CD4-positive, CD25-positive, alpha-beta regulatory T cell (primary cell): Measurements from ENCODE around the gene PICALM. TPM values are rescaled to one million over a fixed set of nuclear protein-coding genes. Genes with fewer than 3 reads are reported as not detected.

Experiments
- ATAC-seq, 2 donors: fragments of 150-1000 bp; cut with Tn5 transposase; one replicate each; pipeline ENCODE4 v1.10.0; 2021; ENCODE audit warnings: low read depth in 2 of 2, moderate number of reproducible peaks in 2 of 2, moderate library complexity in 1 of 2
- DNase-seq, 3 donors: peaks; one replicate each; pipeline versions ENCODE4 v3.0.0 to v3.0.0-alpha.2; 2012 to 2022; ENCODE audit warnings: mixed read lengths in 1 of 3
- H3K27ac ChIP-seq: one replicate; pipeline ENCODE4 v1.7.0; 2013; ENCODE audit warnings: mild to moderate bottlenecking, low read length; ENCODE audit not compliant: insufficient read depth, poor library complexity, severe bottlenecking
- H3K27me3 ChIP-seq: one replicate; pipeline ENCODE4 v1.7.0; 2013; ENCODE audit warnings: low read length; ENCODE audit not compliant: control insufficient read depth, insufficient read depth
- H3K36me3 ChIP-seq: one replicate; pipeline ENCODE4 v1.7.0; 2013; ENCODE audit warnings: mild to moderate bottlenecking, low read length, moderate library complexity; ENCODE audit not compliant: control insufficient read depth, insufficient read depth
- H3K4me1 ChIP-seq: 2 replicates; pipeline ENCODE4 v1.7.0; 2013; ENCODE audit warnings: mild to moderate bottlenecking, low read length; ENCODE audit not compliant: insufficient read depth, control insufficient read depth, poor library complexity, severe bottlenecking
- H3K4me3 ChIP-seq: one replicate; pipeline ENCODE4 v1.7.0; 2013; ENCODE audit warnings: low read depth, mild to moderate bottlenecking, low read length, moderate library complexity
- H3K9me3 ChIP-seq, 2 experiments: 1 replicate in 1 of 2; 2 replicates in 1 of 2; pipeline ENCODE4 v1.7.0; 2013; ENCODE audit warnings: low read length in 2 of 2, mild to moderate bottlenecking in 1 of 2, moderate library complexity in 1 of 2; ENCODE audit not compliant: control insufficient read depth in 2 of 2
- H3K27ac Mint-ChIP-seq, 3 donors: one replicate each; pipeline ENCODE4 v1.8.0; 2020 to 2022; ENCODE audit warnings: mild to moderate bottlenecking in 3 of 3, mixed read lengths in 3 of 3, moderate library complexity in 2 of 3
- H3K27me3 Mint-ChIP-seq: one replicate; pipeline ENCODE4 v1.8.0; 2022; ENCODE audit warnings: mild to moderate bottlenecking, mixed read lengths
- H3K36me3 Mint-ChIP-seq: one replicate; pipeline ENCODE4 v1.8.0; 2020; ENCODE audit warnings: mixed read lengths
- H3K4me1 Mint-ChIP-seq, 4 donors: one replicate each; pipeline ENCODE4 v1.8.0; 2020 to 2022; ENCODE audit warnings: mixed read lengths in 4 of 4, mild to moderate bottlenecking in 1 of 4
- H3K4me3 Mint-ChIP-seq, 4 donors: one replicate each; pipeline ENCODE4 v1.8.0; 2020 to 2022; ENCODE audit warnings: mild to moderate bottlenecking in 4 of 4, mixed read lengths in 4 of 4, moderate library complexity in 3 of 4
- H3K9me3 Mint-ChIP-seq, 7 donors: one replicate each; pipeline ENCODE4 v1.8.0; 2020 to 2022; ENCODE audit warnings: mixed read lengths in 7 of 7, mild to moderate bottlenecking in 3 of 7, moderate library complexity in 2 of 7
- polyA plus RNA-seq, 4 donors: library from polyadenylated mRNA; unstranded; fragments of 300-500 nt; fragmentation: Illumina TruSeq; gene quantifications; one replicate each; pipeline ENCODE4 v1.2.3, GENCODE V29; 2021
- total RNA-seq: library from RNA; stranded (reverse); gene quantifications from one replicate; pipeline ENCODE4 v1.2.3, GENCODE V29; 2022

Gene PICALM
- total and polyA plus RNA-seq, 5 donors from 2014 or later, result 19.9 to 194 (median 23.8) TPM

GRCh38 chr11:85946221-85946620 lies 122.7 kb downstream of the PICALM start:
- no peaks in the 10 kb centered on the region for H3K4me1 ChIP-seq
- peaks cover 0 to 7% (median 0%) of the 10 kb centered on the region in 4 donors for H3K4me1 Mint-ChIP-seq
- peaks cover 7 to 8% of the 10 kb centered on the region in 2 experiments for H3K9me3 ChIP-seq
- H3K36me3 Mint-ChIP-seq, result peaks cover 8% of the 10 kb centered on the region
- peaks cover under 1 to 9% (median 2%) of the 10 kb centered on the region in 7 donors for H3K9me3 Mint-ChIP-seq
- H3K27me3 Mint-ChIP-seq, result no peaks in the 10 kb centered on the region
- DNase-seq (no peak), ATAC-seq (no peak)
- H3K4me3 ChIP-seq, result no peak overlapping the region
- no peaks in the 10 kb centered on the region for H3K36me3 ChIP-seq
- H3K27me3 ChIP-seq, result no peaks in the 10 kb centered on the region
- no peak overlapping the region for H3K4me3 Mint-ChIP-seq
- H3K27ac ChIP-seq, result no peak overlapping the region
- peak overlapping the region in 1 of 3 donors; percentile 9 for H3K27ac Mint-ChIP-seq

- peaks cover 0 to 7% (median 0%) of the 10 kb centered on the region in 4 donors for H3K4me1 Mint-ChIP-seq
- peaks cover 8% of the 10 kb centered on the region for H3K36me3 Mint-ChIP-seq
- Histone ChIP-seq H3K9me3 (peaks cover 7 to 8% of the 10 kb centered on the region in 2 experiments), H3K36me3 (no peaks in the 10 kb centered on the region), H3K4me1 (no peaks in the 10 kb centered on the region), H3K4me3 (no peak overlapping the region), H3K27ac (no peak overlapping the region), H3K27me3 (no peaks in the 10 kb centered on the region)
- ATAC-seq (no peak), DNase-seq (peak in 1 of 3 donors; percentile 38)
- peaks cover 0 to 9% (median 2%) of the 10 kb centered on the region in 7 donors for H3K9me3 Mint-ChIP-seq
- peak overlapping the region in 1 of 4 donors; percentile 16 for H3K4me3 Mint-ChIP-seq
- H3K27me3 Mint-ChIP-seq, result no peaks in the 10 kb centered on the region
- peak overlapping the region in 1 of 3 donors; percentile 9 for H3K27ac Mint-ChIP-seq
Measured at GRCh38 chr11:85945788-85946187, 123.1 kb downstream of the PICALM start.

- H3K36me3 Mint-ChIP-seq, result peaks cover 8% of the 10 kb centered on the region
- no peaks in the 10 kb centered on the region for H3K27me3 ChIP-seq
- DNase-seq (no peak), ATAC-seq (no peak)
- H3K4me1 ChIP-seq, result no peaks in the 10 kb centered on the region
- no peak overlapping the region for H3K4me3 ChIP-seq
- no peak overlapping the region for H3K27ac ChIP-seq
- H3K9me3 ChIP-seq, result peaks cover 7 to 8% of the 10 kb centered on the region in 2 experiments
- peaks cover 0 to 7% (median 0%) of the 10 kb centered on the region in 4 donors for H3K4me1 Mint-ChIP-seq
- no peaks in the 10 kb centered on the region for H3K27me3 Mint-ChIP-seq
- H3K27ac Mint-ChIP-seq, result peak overlapping the region in 1 of 3 donors; percentile 52
- peaks cover 0 to 9% (median 2%) of the 10 kb centered on the region in 7 donors for H3K9me3 Mint-ChIP-seq
- no peak overlapping the region for H3K4me3 Mint-ChIP-seq
- H3K36me3 ChIP-seq, result no peaks in the 10 kb centered on the region
Measured at GRCh38 chr11:85945296-85945695, 123.6 kb downstream of the PICALM start.

- Histone ChIP-seq H3K4me1 (no peaks in the 10 kb centered on the region), H3K27ac (no peak overlapping the region), H3K4me3 (no peak overlapping the region), H3K9me3 (peaks cover 7 to 8% of the 10 kb centered on the region in 2 experiments), H3K27me3 (no peaks in the 10 kb centered on the region), H3K36me3 (no peaks in the 10 kb centered on the region)
- Mint-ChIP-seq H3K27me3 (no peaks in the 10 kb centered on the region), H3K4me3 (no peak overlapping the region), H3K27ac (peak overlapping the region in 1 of 3 donors; percentile 9), H3K4me1 (peaks cover 0 to 7% (median 0%) of the 10 kb centered on the region in 4 donors), H3K36me3 (peaks cover 8% of the 10 kb centered on the region), H3K9me3 (peaks cover 0 to 8% (median 2%) of the 10 kb centered on the region in 7 donors)
- ATAC-seq (peak in 1 of 2 donors; percentile 11), DNase-seq (peak in 1 of 3 donors; percentile 64)
Measured at GRCh38 chr11:85941380-85941973, 127.4 kb downstream of the PICALM start.

GRCh38 chr11:85939099-85940015 lies 129.5 kb downstream of the PICALM start:
- Histone ChIP-seq H3K4me1 (no peaks in the 10 kb centered on the region), H3K4me3 (no peak overlapping the region), H3K36me3 (no peaks in the 10 kb centered on the region), H3K27ac (no peak overlapping the region), H3K27me3 (no peaks in the 10 kb centered on the region), H3K9me3 (no peaks in the 10 kb centered on the region)
- Mint-ChIP-seq H3K4me3 (no peak overlapping the region), H3K9me3 (peaks cover 0 to 3% (median 0%) of the 10 kb centered on the region in 7 donors), H3K27ac (no peak overlapping the region), H3K27me3 (no peaks in the 10 kb centered on the region), H3K36me3 (no peaks in the 10 kb centered on the region), H3K4me1 (no peaks in the 10 kb centered on the region)
- DNase-seq, result no peak
- ATAC-seq, result no peak

- H3K4me1 Mint-ChIP-seq, result no peaks in the 10 kb centered on the region
- H3K4me3 Mint-ChIP-seq, result no peak overlapping the region
- Histone ChIP-seq H3K36me3 (no peaks in the 10 kb centered on the region), H3K4me1 (no peaks in the 10 kb centered on the region), H3K4me3 (no peak overlapping the region), H3K9me3 (no peaks in the 10 kb centered on the region), H3K27ac (no peak overlapping the region), H3K27me3 (no peaks in the 10 kb centered on the region)
- H3K27ac Mint-ChIP-seq, result peak overlapping the region in 1 of 3 donors; percentile 32
- ATAC-seq (no peak), DNase-seq (no peak)
- no peaks in the 10 kb centered on the region for H3K36me3 Mint-ChIP-seq
- H3K9me3 Mint-ChIP-seq, result peaks cover 0 to 3% (median 0%) of the 10 kb centered on the region in 7 donors
- H3K27me3 Mint-ChIP-seq, result no peaks in the 10 kb centered on the region
Measured at GRCh38 chr11:85937835-85938234, 131.0 kb downstream of the PICALM start.

- H3K27ac Mint-ChIP-seq, result no peak overlapping the region
- H3K4me1 Mint-ChIP-seq, result no peaks in the 10 kb centered on the region
- H3K4me3 ChIP-seq, result no peak overlapping the region
- H3K27me3 Mint-ChIP-seq, result peaks cover 9% of the 10 kb centered on the region
- H3K36me3 Mint-ChIP-seq, result no peaks in the 10 kb centered on the region
- no peak overlapping the region for H3K4me3 Mint-ChIP-seq
- no peaks in the 10 kb centered on the region for H3K36me3 ChIP-seq
- no peak for ATAC-seq
- no peaks in the 10 kb centered on the region for H3K4me1 ChIP-seq
- H3K27ac ChIP-seq, result no peak overlapping the region
- H3K9me3 ChIP-seq, result no peaks in the 10 kb centered on the region
- peaks cover 0 to 3% (median 0%) of the 10 kb centered on the region in 7 donors for H3K9me3 Mint-ChIP-seq
- DNase-seq, result no peak
- H3K27me3 ChIP-seq, result no peaks in the 10 kb centered on the region
Measured at GRCh38 chr11:85935751-85936150, 133.1 kb downstream of the PICALM start.
